GM10266 (cell line): ENCODE results near the gene TIPARP.
"Not testable (repeated sequence)": the region's sequence is repeated elsewhere in the genome, so short reads cannot be mapped to it uniquely, and the experiment has no call there.

Source experiments
- DNase-seq: peaks from one replicate; pipeline ENCODE4 v3.0.0; 2012; ENCODE audit errors: extremely low spot score
- TF ChIP-seq, protein P1 (sequence below): IDR thresholded peaks from 2 replicates; pipeline ENCODE4 v1.5.1; 2012; ENCODE audit warnings: mild to moderate bottlenecking, low read depth; ENCODE audit not compliant: control insufficient read depth, insufficient read depth; ENCODE audit errors: missing control alignments

Gene TIPARP

DNA sequence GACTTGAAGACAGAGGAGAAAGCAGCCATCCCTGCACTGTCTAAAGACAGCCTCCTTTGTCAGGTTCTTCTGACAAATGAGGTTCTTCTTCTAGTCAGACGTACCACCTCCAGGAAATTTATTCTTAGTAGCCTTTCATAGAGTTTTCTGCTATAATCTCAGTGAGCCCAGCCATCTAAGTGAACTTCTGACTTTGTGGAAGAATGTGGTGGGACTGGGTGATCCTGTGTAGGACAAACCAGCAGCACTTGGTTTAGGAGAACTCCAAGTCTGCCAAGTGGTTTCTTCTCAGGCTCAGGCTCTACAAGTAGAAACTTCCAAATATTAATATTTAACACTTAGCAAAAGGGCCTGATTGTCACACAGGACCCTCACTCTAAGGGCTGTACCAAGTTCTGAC, 52.1 kb downstream of the TIPARP start:
- no peak for DNase-seq
- TF ChIP-seq, protein P1, sequence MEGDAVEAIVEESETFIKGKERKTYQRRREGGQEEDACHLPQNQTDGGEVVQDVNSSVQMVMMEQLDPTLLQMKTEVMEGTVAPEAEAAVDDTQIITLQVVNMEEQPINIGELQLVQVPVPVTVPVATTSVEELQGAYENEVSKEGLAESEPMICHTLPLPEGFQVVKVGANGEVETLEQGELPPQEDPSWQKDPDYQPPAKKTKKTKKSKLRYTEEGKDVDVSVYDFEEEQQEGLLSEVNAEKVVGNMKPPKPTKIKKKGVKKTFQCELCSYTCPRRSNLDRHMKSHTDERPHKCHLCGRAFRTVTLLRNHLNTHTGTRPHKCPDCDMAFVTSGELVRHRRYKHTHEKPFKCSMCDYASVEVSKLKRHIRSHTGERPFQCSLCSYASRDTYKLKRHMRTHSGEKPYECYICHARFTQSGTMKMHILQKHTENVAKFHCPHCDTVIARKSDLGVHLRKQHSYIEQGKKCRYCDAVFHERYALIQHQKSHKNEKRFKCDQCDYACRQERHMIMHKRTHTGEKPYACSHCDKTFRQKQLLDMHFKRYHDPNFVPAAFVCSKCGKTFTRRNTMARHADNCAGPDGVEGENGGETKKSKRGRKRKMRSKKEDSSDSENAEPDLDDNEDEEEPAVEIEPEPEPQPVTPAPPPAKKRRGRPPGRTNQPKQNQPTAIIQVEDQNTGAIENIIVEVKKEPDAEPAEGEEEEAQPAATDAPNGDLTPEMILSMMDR: no peak

DNA sequence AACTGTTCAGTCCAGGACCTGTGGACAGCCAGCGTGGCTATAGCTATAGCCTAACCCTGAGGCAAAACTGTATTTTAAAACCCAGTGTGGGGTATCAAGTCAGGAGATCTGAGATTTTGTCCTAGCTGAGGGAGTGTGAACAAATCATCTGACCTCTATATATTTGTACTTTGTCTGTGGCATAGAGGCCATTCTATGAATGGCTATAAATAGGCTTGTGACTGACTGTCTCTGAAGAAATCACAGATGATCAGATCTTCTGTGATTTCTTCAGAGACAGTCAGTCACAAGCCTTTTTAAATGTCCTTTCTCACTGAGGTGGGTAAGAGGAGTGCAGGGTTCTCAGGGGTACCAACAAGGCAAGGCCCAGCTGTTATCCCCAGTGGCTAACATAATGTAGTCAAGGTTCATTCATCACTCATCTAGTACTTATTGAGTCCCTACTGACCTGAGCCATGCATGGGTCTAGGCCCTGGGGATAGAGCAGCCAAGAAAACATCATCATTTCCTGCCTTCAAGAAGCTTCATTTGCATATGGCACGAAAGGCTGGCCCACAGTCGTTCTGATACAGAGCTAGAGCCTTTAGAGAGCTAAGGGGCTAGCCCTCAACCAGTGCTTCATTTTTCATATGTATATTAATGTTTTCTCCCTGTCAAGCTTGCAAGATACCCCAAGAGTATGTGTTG, 53.3 kb downstream of the TIPARP start:
- DNase-seq: no peak
- TF ChIP-seq, protein P1: no peak

DNA sequence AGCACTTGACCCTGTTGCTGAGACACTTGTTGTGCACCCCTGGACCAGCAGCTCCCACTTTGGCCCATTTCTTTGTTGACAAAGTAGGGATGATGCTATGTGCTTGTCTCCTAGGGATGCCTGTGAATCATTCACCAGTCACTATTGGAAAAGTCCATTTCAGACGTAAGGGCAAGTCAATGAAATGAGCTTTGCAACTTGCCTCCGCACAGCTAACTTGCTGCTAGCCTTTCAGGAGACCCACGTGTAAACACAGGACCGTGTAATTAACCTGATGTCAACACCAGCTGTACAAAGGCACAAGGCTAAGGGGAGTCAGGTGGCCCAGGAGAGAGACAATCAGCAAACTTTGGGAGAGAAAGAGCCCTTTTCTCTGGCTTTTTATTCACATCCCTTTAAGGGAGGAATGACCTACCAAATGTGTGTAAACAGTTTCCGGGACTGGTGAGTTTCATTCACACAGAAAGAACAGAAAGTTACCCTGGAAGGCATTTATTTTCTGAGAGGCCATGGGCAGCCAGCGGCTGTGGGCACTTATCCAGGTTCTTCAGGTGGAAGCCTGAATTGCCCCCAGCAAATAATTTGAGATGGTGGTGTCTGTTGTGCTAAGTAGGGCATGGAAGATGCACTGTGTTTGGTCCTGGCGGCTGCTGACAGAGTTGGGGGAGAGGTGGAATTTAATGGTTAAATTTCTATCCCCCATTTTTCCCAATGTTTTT, 54.0 kb downstream of the TIPARP start:
- TF ChIP-seq, protein P1: no peak
- DNase-seq: no peak

DNA sequence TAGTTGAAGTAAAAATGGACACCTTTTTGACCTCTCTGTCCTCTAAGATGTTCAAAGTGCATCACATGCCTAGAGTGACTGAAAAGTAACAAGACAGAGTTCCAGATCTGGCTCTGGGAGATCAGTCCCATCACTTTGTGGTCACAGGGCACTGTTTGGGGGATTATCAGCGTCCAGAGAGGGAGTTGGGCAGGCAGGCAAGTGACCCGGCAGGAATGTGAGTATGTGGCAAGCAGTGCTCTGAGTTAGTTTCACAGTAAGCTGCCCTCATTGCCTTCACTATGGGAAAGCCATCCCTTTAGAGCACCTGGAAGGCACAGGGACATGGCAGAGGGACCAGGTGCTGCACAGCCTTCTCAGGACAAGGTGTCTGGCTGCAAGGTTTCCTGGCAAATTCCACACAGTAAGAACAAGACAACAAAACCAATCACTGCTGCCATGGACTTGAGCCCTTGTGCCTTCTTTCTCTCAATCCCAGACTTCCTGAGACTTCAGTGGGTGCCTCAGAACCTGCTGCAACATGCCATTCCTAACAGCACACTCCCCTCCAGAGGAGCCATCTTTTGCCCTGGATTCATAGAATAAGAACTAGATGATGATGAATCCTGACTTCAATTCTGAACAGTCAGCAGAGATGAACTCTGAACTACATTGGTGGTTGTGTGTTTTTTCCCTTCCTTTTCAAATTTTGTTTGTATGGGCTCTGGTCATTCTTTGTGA, 55.2 kb downstream of the TIPARP start:
- TF ChIP-seq, protein P1: no peak
- no peak for DNase-seq

DNA sequence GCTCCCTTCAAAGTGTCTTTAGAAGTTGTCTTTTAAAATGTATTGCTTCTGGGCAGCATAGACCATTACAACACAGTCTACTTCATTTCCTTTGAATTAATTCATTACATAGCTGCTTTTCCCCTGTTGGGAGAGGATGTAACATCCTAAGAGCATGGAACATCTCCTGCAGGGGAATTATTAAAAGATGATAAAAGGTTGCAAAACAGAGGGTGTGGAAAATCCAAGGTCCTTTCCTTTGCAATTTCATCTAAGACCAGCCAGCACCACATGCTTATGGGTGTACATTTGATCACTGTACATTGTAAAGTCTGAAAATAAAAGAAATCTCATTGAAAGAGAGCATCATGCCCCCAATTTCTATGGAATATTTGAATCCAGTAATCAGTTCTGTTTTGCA, 57.4 kb downstream of the TIPARP start:
- TF ChIP-seq, protein P1: no peak
- no peak for DNase-seq

DNA sequence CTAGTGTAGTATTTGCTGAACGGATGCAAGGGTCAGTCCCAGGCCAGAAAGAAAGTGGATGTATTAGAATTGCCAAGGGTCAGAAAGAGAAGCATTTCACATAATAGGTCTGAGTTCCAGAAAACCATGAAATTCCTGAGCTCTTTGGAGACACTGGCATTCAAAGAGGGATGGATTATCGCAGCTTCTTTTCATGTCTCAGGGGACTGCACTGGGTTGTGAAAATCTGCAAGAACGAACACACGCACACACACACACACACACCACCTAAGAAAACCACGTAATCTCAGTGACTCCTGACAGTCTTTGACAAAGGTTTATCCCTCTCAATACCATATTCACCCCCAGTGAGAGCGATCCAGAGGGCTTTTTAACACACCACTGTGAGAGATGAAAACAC, 57.9 kb downstream of the TIPARP start:
- TF ChIP-seq, protein P1: no peak

DNA sequence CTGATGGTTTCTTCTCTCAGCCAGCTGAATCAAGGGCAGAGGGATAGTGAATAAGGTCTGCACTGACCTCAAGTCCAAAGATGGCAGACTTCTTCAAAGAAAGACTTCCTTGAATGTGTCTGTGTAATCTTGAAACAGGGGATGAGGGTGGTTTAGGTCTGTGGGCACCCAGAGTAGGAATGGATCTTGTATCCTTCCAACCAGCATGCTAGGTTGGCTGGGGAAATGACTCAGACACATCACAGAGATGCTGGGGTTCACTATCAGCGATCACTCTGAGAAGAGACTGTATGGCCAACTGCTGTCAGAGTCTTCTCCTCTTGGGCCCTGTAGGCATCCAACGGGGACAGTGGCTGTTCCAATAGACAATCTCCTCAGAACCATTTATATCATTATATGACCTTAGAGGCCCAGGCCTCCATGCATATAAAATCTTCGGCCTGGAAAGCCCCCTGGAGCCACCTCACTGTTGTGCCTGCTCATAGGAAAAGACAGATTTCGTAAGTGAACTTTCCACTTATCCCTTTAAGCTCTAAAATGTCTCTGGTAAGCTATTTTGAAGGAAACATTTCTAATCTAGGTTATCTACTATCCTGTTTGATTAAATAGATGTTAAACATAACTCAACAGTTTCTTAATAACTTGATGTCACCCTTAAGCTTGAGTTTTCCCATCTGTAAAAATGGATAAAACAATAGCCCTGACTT, 58.5 kb downstream of the TIPARP start:
- no peak for DNase-seq
- TF ChIP-seq, protein P1: no peak

More for the DNA sequence above, 57.9 kb downstream of the TIPARP start:
- no peak for DNase-seq

DNA sequence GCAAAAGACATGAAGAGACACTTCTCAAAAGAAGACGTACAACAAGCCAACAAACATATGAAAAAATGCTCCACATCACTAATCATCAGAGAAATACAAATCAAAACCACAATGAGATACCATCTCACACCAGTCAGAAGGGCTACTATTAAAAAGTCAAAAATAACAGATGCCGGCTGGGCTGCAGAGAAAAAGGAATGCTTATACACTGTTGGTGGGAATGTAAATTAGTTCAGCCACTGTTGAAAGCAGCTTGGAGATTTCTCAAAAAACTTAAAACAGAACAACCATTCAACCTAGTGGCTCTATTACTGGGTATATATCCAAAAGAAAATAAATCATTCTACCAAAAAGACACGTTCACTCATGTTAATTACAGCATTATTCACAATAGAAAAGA, 60.3 kb downstream of the TIPARP start:
- not testable (repeated sequence) for DNase-seq
